K562 (cell line): ENCODE results near the gene SCFD2. TPM values are rescaled to one million over a fixed set of nuclear protein-coding genes. Genes with fewer than 3 reads are reported as not detected.
A peak's percentile ranks its signal among the peaks of the same experiment; 100 is the strongest.

Source experiments
- ATAC-seq: fragments of 200-7000 bp; cut with Tn5 transposase; 3 replicates; pipeline ENCODE4 v1.9.1; 2020; ENCODE audit warnings: moderate library complexity
- BruUV-seq: library from RNA; stranded (reverse); fragments of 400-500 nt; replicated peaks from 2 replicates; lab custom pipeline; 2021; lab: Mats Ljungman, UMichigan
- CTCF ChIA-PET: fragments of 300-600 bp; formaldehyde crosslinking; extraction: SDS; loops from one replicate; lab custom pipeline; 2021; ENCODE audit warnings: low intra/inter-chr PET ratio; lab: Yijun Ruan, JAX
- POLR2A ChIA-PET: fragments of 300-600, 350-650 bp; sonication (Branson Sonifier 250); formaldehyde crosslinking; extraction: SDS; loops from one replicate; lab custom pipeline; 2021; ENCODE audit warnings: antibody characterized with exemption, inconsistent platforms; lab: Yijun Ruan, JAX
- DNase-seq, 4 experiments: peaks; one replicate each; pipeline versions ENCODE4 v3.0.0 to v3.0.0-alpha.2; 2011 to 2018; ENCODE audit warnings: low spot score in 3 of 4, mixed read lengths in 3 of 4; ENCODE audit errors: extremely low read depth in 1 of 4
- FAIRE-seq: peaks from 2 replicates; lab custom pipeline; 2011; peaks lifted over from hg19 to GRCh38; lab: Jason Lieb, UNC
- H2AFZ ChIP-seq: 2 replicates; pipeline ENCODE4 v1.6.0; 2011; ENCODE audit warnings: low read depth, low read length, control low read depth, inconsistent platforms
- H3K27ac ChIP-seq: fragments of 200-600 bp; 3 replicates; pipeline ENCODE4 v1.8.0; 2011; ENCODE audit warnings: low read depth, mild to moderate bottlenecking, control low read depth, inconsistent platforms, low read length, moderate library complexity, mixed read lengths; ENCODE audit errors: extremely low read depth
- H3K27me3 ChIP-seq, 2 experiments: fragments of 300-600 bp in 1 of 2; 2 replicates in 1 of 2; 3 replicates in 1 of 2; pipeline versions ENCODE4 v1.6.0 to v1.8.0; 2011; ENCODE audit warnings: inconsistent platforms in 2 of 2, low read length in 2 of 2, mild to moderate bottlenecking in 1 of 2, mixed read lengths in 1 of 2, moderate library complexity in 1 of 2; ENCODE audit not compliant: control insufficient read depth in 2 of 2, insufficient read depth in 2 of 2
- H3K36me3 ChIP-seq: fragments of 300-600 bp; 3 replicates; pipeline ENCODE4 v1.8.0; 2011; ENCODE audit warnings: mild to moderate bottlenecking, low read length, inconsistent platforms; ENCODE audit not compliant: control insufficient read depth, insufficient read depth
- H3K4me1 ChIP-seq, 2 experiments: fragments of 200-600 bp in 1 of 2; replicated peaks in 1 of 2; 2 replicates in 1 of 2; 3 replicates in 1 of 2; pipeline versions ENCODE4 v1.5.1 to v1.8.0; 2011; ENCODE audit warnings: inconsistent platforms in 2 of 2, low read length in 2 of 2, mild to moderate bottlenecking in 1 of 2, mixed read lengths in 1 of 2, moderate library complexity in 1 of 2; ENCODE audit not compliant: control insufficient read depth in 2 of 2, insufficient read depth in 2 of 2
- H3K4me2 ChIP-seq: 2 replicates; pipeline ENCODE4 v1.6.1; 2011; ENCODE audit warnings: low read length, control low read depth, inconsistent platforms, mixed read lengths; ENCODE audit not compliant: insufficient read depth
- H3K4me3 ChIP-seq: fragments of 200-600 bp; sonication (generic), shearing (Covaris generic); 2 replicates; pipeline ENCODE4 v1.5.1; 2016; ENCODE audit warnings: control low read depth, inconsistent platforms
- H3K79me2 ChIP-seq: fragments of 200-600 bp; 3 replicates; pipeline ENCODE4 v1.8.0; 2011; ENCODE audit warnings: low read length, inconsistent platforms; ENCODE audit not compliant: control insufficient read depth, insufficient read depth
- H3K9ac ChIP-seq, 2 experiments: 2 replicates each; pipeline versions ENCODE4 v1.6.0 to v1.6.1; 2011; ENCODE audit warnings: low read depth in 2 of 2, low read length in 2 of 2, control low read depth in 1 of 2, inconsistent platforms in 1 of 2, mild to moderate bottlenecking in 1 of 2, mixed read lengths in 1 of 2; ENCODE audit not compliant: insufficient read depth in 1 of 2
- H3K9me1 ChIP-seq: one replicate; pipeline ENCODE4 v1.6.0; 2011; ENCODE audit warnings: inconsistent platforms, mild to moderate bottlenecking, low read length, moderate library complexity; ENCODE audit not compliant: control insufficient read depth, insufficient read depth
- H3K9me3 ChIP-seq: replicated peaks from 2 replicates; pipeline ENCODE4 v1.5.1; 2011; ENCODE audit warnings: low read depth, low read length, inconsistent platforms; ENCODE audit not compliant: control insufficient read depth, insufficient read depth
- H4K20me1 ChIP-seq: replicated peaks from 2 replicates; pipeline ENCODE4 v1.6.1; 2011; ENCODE audit warnings: low read length, inconsistent platforms, mixed read lengths; ENCODE audit not compliant: control insufficient read depth, insufficient read depth
- ARHGAP35 ChIP-seq: fragments of 450-650 bp; IDR thresholded peaks from 2 replicates; pipeline ENCODE4 v1.6.1; 2018; ENCODE audit not compliant: partially characterized antibody
- KLF13 ChIP-seq: fragments of 450-650 bp; IDR thresholded peaks from 2 replicates; pipeline ENCODE4 v1.6.1; 2016; ENCODE audit warnings: missing genetic modification characterization, low read depth, mild to moderate bottlenecking, missing compliant biosample characterization, moderate library complexity, borderline replicate concordance
- NFIC ChIP-seq: fragments of 450-650 bp; IDR thresholded peaks from 2 replicates; pipeline ENCODE4 v1.6.1; 2017; ENCODE audit warnings: mild to moderate bottlenecking, inconsistent platforms
- PCBP2 ChIP-seq: fragments of 200-400 bp; formaldehyde crosslinking; IDR thresholded peaks from 2 replicates; pipeline ENCODE4 v1.6.1; 2018; ENCODE audit warnings: low read length, low read depth, mild to moderate bottlenecking, moderate library complexity; ENCODE audit not compliant: poor library complexity, severe bottlenecking
- ZBTB7A ChIP-seq: IDR thresholded peaks from 2 replicates; pipeline ENCODE4 v1.6.1; 2011; ENCODE audit warnings: low read depth, mild to moderate bottlenecking, low read length, moderate library complexity, borderline replicate concordance; ENCODE audit not compliant: control insufficient read depth
- ZBTB9 ChIP-seq: fragments of 450-650 bp; formaldehyde crosslinking; IDR thresholded peaks from 2 replicates; pipeline ENCODE4 v1.4.0; 2020; ENCODE audit warnings: mild to moderate bottlenecking, moderate library complexity
- ZNF280B ChIP-seq: fragments of 250-450 bp; sonication (Bioruptor Pico); IDR thresholded peaks from 2 replicates; pipeline ENCODE4 v1.5.1; 2021; ENCODE audit warnings: mild to moderate bottlenecking
- ZNF699 ChIP-seq: fragments of 250-450 bp; sonication (Bioruptor Pico); IDR thresholded peaks from 2 replicates; pipeline ENCODE4 v1.8.0; 2021; ENCODE audit warnings: mild to moderate bottlenecking, moderate library complexity; ENCODE audit not compliant: insufficient replicate concordance
- ZNF717 ChIP-seq: fragments of 250-450 bp; sonication (Bioruptor Pico); IDR thresholded peaks from 2 replicates; pipeline ENCODE4 v1.5.0; 2021
- ZNF766 ChIP-seq: fragments of 200-800 bp; sonication (Bioruptor generic); conservative IDR thresholded peaks from 2 replicates; pipeline ENCODE4 v1.6.1; 2016; ENCODE audit warnings: missing genetic modification characterization, missing compliant biosample characterization
- WGBS: fragments of 100-300 bp; shearing (Covaris generic); methylation state at CpG from one replicate; pipeline ENCODE4 v1.1.6; 2016; ENCODE audit warnings: low coverage, mixed read lengths; ENCODE audit not compliant: insufficient coverage; ENCODE audit errors: missing lambda C conversion rate; 5-methylcytosine and 5-hydroxymethylcytosine counted together
- in situ Hi-C: fragments of 300-500 bp; cut with MboI; formaldehyde crosslinking; loops from 4 replicates; pipeline ENCODE4 v1.15.0; 2018; ENCODE audit warnings: inconsistent platforms, mixed read lengths
- intact Hi-C: fragments of 100-400 bp; cut with micrococcal nuclease; formaldehyde crosslinking; loops from 2 replicates; pipeline ENCODE4 v1.14.2; 2022
- polyA plus RNA-seq, 8 experiments: library from polyadenylated mRNA; depleted of rRNA in 4 of 8; stranded (reverse) in 5 of 8; unstranded in 3 of 8; fragments of >200 nt; fragmentation: Nextera tagmentation in 2 of 8; fragmentation: Illumina TruSeq in 1 of 8; extraction: Ambion mirVana in 2 of 8; extraction: Trizol in 1 of 8; gene quantifications; 2 replicates each; pipeline versions ENCODE4 v1.2.1 to v1.2.3, GENCODE V29; 2011 to 2014; ENCODE audit warnings: inconsistent platforms in 1 of 8, missing spikeins in 1 of 8
- total RNA-seq, 7 experiments: library from RNA; depleted of rRNA in 6 of 7; stranded (reverse); fragments of >200 nt in 6 of 7; fragmentation: Illumina TruSeq in 2 of 7; extraction: Trizol in 2 of 7; gene quantifications; 2 replicates each; pipeline versions ENCODE4 v1.2.1 to v1.2.3, GENCODE V29; 2011 to 2021; ENCODE audit warnings: low replicate concordance in 1 of 7
- TF ChIP-seq, protein P1 (sequence below): fragments of 250-450 bp; sonication (Bioruptor Pico); IDR thresholded peaks from 2 replicates; pipeline ENCODE4 v1.8.0; 2021; ENCODE audit warnings: moderate library complexity, mild to moderate bottlenecking, inconsistent platforms

Gene SCFD2
- total and polyA plus RNA-seq, 9 of the 15 experiments (the other 6 are each of a cell fraction or from before 2014, with no cell fraction given): 5.7 to 30.3 (median 22.8) TPM

- ChIA-PET CTCF (no interaction called here), POLR2A (interaction anchor here (1.0 kb wide), 1 partner anchor 11 kb away, joined by 3 read pairs; no protein-coding TSS in a partner anchor)
- Histone ChIP-seq H4K20me1 (no peaks in the 10 kb centered on the region), H3K36me3 (no peaks in the 10 kb centered on the region), H3K79me2 (no peaks in the 10 kb centered on the region), H3K4me3 (no peak overlapping the region), H3K4me1 (peaks cover 0 to 14% of the 10 kb centered on the region in 2 experiments; a peak in 2 of 5 replicates), H3K9me3 (no peaks in the 10 kb centered on the region), H3K27ac (no peak overlapping the region), H3K4me2 (no peak overlapping the region), H3K9me1 (no peaks in the 10 kb centered on the region), H3K9ac (no peak overlapping the region), H3K27me3 (no peaks in the 10 kb centered on the region), H2AFZ (no peak overlapping the region)
- in situ Hi-C loops (no loop called here), intact Hi-C loops (no loop called here)
- no peak for DNase-seq
- FAIRE-seq: peak; percentile 60
- no TSS peak for BruUV-seq
- 37% methylated on average over 3 of the region's 3 CpGs for WGBS
- no peak for TF ChIP-seq ARHGAP35
- peak; percentile 72 for TF ChIP-seq NFIC
- no peak for ATAC-seq
These were observed 322.8 kb downstream of the SCFD2 start for GRCh38 chr4:53043055-53043454.

DNA sequence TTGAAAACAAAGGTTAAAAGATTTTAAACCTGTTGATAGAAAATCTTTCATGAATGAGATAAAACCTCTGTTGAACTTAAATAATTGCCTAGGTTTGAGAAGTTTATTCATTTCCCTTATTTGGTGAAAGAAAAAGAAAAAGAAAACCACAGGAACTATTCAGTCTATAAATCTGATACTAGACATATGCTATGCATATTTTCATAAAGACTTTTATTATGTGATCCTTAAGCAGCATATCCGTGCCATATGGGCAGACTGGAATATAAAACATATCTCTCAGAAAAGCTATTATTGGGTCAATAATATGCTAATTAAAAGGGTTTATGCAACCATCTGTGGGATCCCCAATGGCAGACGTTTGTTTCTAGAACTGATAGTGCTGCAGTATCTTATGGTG is 325.0 kb downstream of the SCFD2 start:
- ATAC-seq (no peak), FAIRE-seq (no peak), DNase-seq (no peak)
- H3K9me3 ChIP-seq: no peaks in the 10 kb centered on the region
- BruUV-seq: no TSS peak
- no peak overlapping the region for H2AFZ ChIP-seq
- no peaks in the 10 kb centered on the region for H3K9me1 ChIP-seq
- WGBS: 46% methylated on average over 2 of the region's 2 CpGs
- peaks cover 0 to 14% of the 10 kb centered on the region in 2 experiments; a peak in 2 of 5 replicates for H3K4me1 ChIP-seq
- H3K9ac ChIP-seq: no peak overlapping the region
- no peaks in the 10 kb centered on the region for H4K20me1 ChIP-seq
- intact Hi-C loops (no loop called here), in situ Hi-C loops (no loop called here)
- no peak overlapping the region for H3K4me2 ChIP-seq
- no peak overlapping the region for H3K27ac ChIP-seq
- no peak overlapping the region for H3K4me3 ChIP-seq
- no peaks in the 10 kb centered on the region for H3K27me3 ChIP-seq
- POLR2A ChIA-PET: no interaction called here
- CTCF ChIA-PET: no interaction called here
- H3K79me2 ChIP-seq: no peaks in the 10 kb centered on the region
- no peaks in the 10 kb centered on the region for H3K36me3 ChIP-seq
- TF ChIP-seq ZNF766 (CRISPR knock-in tag): no peak
- TF ChIP-seq, protein P1, sequence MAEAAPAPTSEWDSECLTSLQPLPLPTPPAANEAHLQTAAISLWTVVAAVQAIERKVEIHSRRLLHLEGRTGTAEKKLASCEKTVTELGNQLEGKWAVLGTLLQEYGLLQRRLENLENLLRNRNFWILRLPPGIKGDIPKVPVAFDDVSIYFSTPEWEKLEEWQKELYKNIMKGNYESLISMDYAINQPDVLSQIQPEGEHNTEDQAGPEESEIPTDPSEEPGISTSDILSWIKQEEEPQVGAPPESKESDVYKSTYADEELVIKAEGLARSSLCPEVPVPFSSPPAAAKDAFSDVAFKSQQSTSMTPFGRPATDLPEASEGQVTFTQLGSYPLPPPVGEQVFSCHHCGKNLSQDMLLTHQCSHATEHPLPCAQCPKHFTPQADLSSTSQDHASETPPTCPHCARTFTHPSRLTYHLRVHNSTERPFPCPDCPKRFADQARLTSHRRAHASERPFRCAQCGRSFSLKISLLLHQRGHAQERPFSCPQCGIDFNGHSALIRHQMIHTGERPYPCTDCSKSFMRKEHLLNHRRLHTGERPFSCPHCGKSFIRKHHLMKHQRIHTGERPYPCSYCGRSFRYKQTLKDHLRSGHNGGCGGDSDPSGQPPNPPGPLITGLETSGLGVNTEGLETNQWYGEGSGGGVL (CRISPR knock-in tag): no peak
- no peak for TF ChIP-seq ZBTB7A
- TF ChIP-seq KLF13 (tag): no peak
- no peak for TF ChIP-seq ZBTB9 (CRISPR knock-in tag)
- no peak for TF ChIP-seq ZNF699 (CRISPR knock-in tag)
- no peak for TF ChIP-seq ZNF280B
- no peak for TF ChIP-seq PCBP2
- TF ChIP-seq ZNF717 (CRISPR knock-in tag): no peak
